Fibroblast of skin of right biceps (primary cell): Measurements from ENCODE around the gene DXO.
"Not testable (repeated sequence)": the region's sequence is repeated elsewhere in the genome, so short reads cannot be mapped to it uniquely, and the experiment has no call there.

Source experiments
- DNase-seq: peaks from one replicate; pipeline ENCODE4 v3.0.0-alpha.2; 2013

DXO gene

GRCh38 chr6:31979238-31979898, 7.4 kb upstream of the DXO start:
- DNase-seq, result no peak

GRCh38 chr6:31978831-31979230, 6.9 kb upstream of the DXO start:
- DNase-seq, result no peak

- no peak for DNase-seq
Observed at GRCh38 chr6:31977816-31978431, 6.0 kb upstream of the DXO start.

GRCh38 chr6:31976065-31976464, 4.1 kb upstream of the DXO start:
- not testable (repeated sequence) for DNase-seq

GRCh38 chr6:31972709-31973350, 892 bp upstream of the DXO start:
- peak; percentile 46 for DNase-seq

GRCh38 chr6:31971279-31971992, 502 bp downstream of the DXO start:
- DNase-seq, result no peak

GRCh38 chr6:31970604-31971271, 1.2 kb downstream of the DXO start:
- DNase-seq, result no peak

GRCh38 chr6:31969712-31970603, 2.0 kb downstream of the DXO start:
- DNase-seq, result peak; percentile 49

GRCh38 chr6:31968791-31969711, 2.9 kb downstream of the DXO start:
- DNase-seq, result no peak

- DNase-seq, result no peak
Observed at GRCh38 chr6:31968326-31968725, 3.6 kb downstream of the DXO start.

- no peak for DNase-seq
Observed at GRCh38 chr6:31967926-31968320, 4.0 kb downstream of the DXO start.

GRCh38 chr6:31966997-31967925, 4.7 kb downstream of the DXO start:
- no peak for DNase-seq

- no peak for DNase-seq
Observed at GRCh38 chr6:31966506-31966905, 5.4 kb downstream of the DXO start.

GRCh38 chr6:31965700-31966099, 6.2 kb downstream of the DXO start:
- no peak for DNase-seq

GRCh38 chr6:31963921-31964320, 8.0 kb downstream of the DXO start:
- no peak for DNase-seq

- no peak for DNase-seq
Observed at GRCh38 chr6:31961616-31962015, 10.3 kb downstream of the DXO start.

GRCh38 chr6:31958741-31959739, 12.9 kb downstream of the DXO start, which contains the start of the genes NELFE and SKIC2:
NELFE (minus strand) TSS chr6:31958971; CDS start chr6:31958446, 525 bp downstream.
SKIC2 (plus strand) TSS chr6:31959175; CDS start chr6:31959193, 18 bp downstream.
- DNase-seq, result peak; percentile 98

- DNase-seq, result no peak
Observed at GRCh38 chr6:31958412-31958740, 13.6 kb downstream of the DXO start.
